ENCODE data around the gene PRR23A.

The PRR23A gene

GRCh38 chr3:138995706-138996105, 10.4 kb downstream of the PRR23A start:
- FAIRE-seq = no peak
- no peak for TF ChIP-seq CTCF (IDR thresholded peaks at IDR 0.05; ENCODE audit: insufficient read depth, missing control alignments)

GRCh38 chr3:138987181-138987580, 18.9 kb downstream of the PRR23A start:
- FAIRE-seq (no peak), DNase-seq (ENCODE audit: insufficient read length, low spot score) (no peak)
- TF ChIP-seq CTCF (IDR thresholded peaks at IDR 0.05; ENCODE audit: insufficient read depth, missing control alignments) = no peak

More at GRCh38 chr3:138995706-138996105, 10.4 kb downstream of the PRR23A start:
- DNase-seq (ENCODE audit: insufficient read length, low spot score) = no peak

- no peak for DNase-seq (ENCODE audit: insufficient read length, low spot score)
- no peak for TF ChIP-seq CTCF (IDR thresholded peaks at IDR 0.05; ENCODE audit: insufficient read depth, missing control alignments)
- FAIRE-seq = no peak
Measured at GRCh38 chr3:138985932-138986331, 20.1 kb downstream of the PRR23A start.

- TF ChIP-seq CTCF (IDR thresholded peaks at IDR 0.05; ENCODE audit: insufficient read depth, missing control alignments) = no peak
- no peak for FAIRE-seq
- no peak for DNase-seq (ENCODE audit: insufficient read length, low spot score)
Measured at GRCh38 chr3:138984816-138985215, 21.3 kb downstream of the PRR23A start.

- TF ChIP-seq CTCF (IDR thresholded peaks at IDR 0.05; ENCODE audit: insufficient read depth, missing control alignments) = no peak
- FAIRE-seq = no peak
Measured at GRCh38 chr3:138976047-138976446, 30.0 kb downstream of the PRR23A start.

GRCh38 chr3:138975351-138975750, 30.7 kb downstream of the PRR23A start:
- FAIRE-seq (no peak), DNase-seq (ENCODE audit: insufficient read length, low spot score) (no peak)
- TF ChIP-seq CTCF (IDR thresholded peaks at IDR 0.05; ENCODE audit: insufficient read depth, missing control alignments) = no peak

More at GRCh38 chr3:138976047-138976446, 30.0 kb downstream of the PRR23A start:
- no peak for DNase-seq (ENCODE audit: insufficient read length, low spot score)

GRCh38 chr3:138974462-138974861, 31.6 kb downstream of the PRR23A start:
- no peak for FAIRE-seq
- no peak for TF ChIP-seq CTCF (IDR thresholded peaks at IDR 0.05; ENCODE audit: insufficient read depth, missing control alignments)
- no peak for DNase-seq (ENCODE audit: insufficient read length, low spot score)
